SK-N-SH (cell line): ENCODE results near the gene LSP1. TPM values are rescaled to one million over a fixed set of nuclear protein-coding genes. Genes with fewer than 3 reads are reported as not detected.

Experiments
- CTCF ChIA-PET: fragments of 300-600, 350-600 bp; formaldehyde crosslinking; extraction: SDS; loops from one replicate; lab custom pipeline; 2021; lab: Yijun Ruan, JAX
- POLR2A ChIA-PET: fragments of 350-600 bp; sonication (Branson Sonifier 250); formaldehyde crosslinking; extraction: SDS; loops from one replicate; lab custom pipeline; 2020; ENCODE audit warnings: antibody characterized with exemption, inconsistent platforms; lab: Yijun Ruan, JAX
- DNase-seq: peaks from one replicate; pipeline ENCODE4 v3.0.0; 2012
- H2AFZ ChIP-seq: fragments of 200-600 bp; sonication (generic); 2 replicates; pipeline ENCODE4 v1.8.1; 2016; ENCODE audit warnings: antibody characterized with exemption, mild to moderate bottlenecking, low read depth
- H3F3A ChIP-seq: fragments of 200-600 bp; sonication (generic); replicated peaks from 2 replicates; pipeline ENCODE3; 2016; ENCODE audit warnings: antibody characterized with exemption, mild to moderate bottlenecking; ENCODE audit not compliant: insufficient read depth
- H3K27ac ChIP-seq, 2 experiments: fragments of 200-500 bp in 1 of 2; fragments of 200-600 bp in 1 of 2; sonication (Bioruptor generic) in 1 of 2; sonication (generic), shearing (Covaris generic) in 1 of 2; 2 replicates each; pipeline versions ENCODE4 v1.5.1 to v1.6.1; 2014 to 2016; ENCODE audit warnings: low read depth in 2 of 2, inconsistent platforms in 1 of 2, low read length in 1 of 2, mild to moderate bottlenecking in 1 of 2, mixed read lengths in 1 of 2
- H3K27me3 ChIP-seq: fragments of 200-600 bp; sonication (generic), shearing (Covaris generic); 2 replicates; pipeline ENCODE4 v1.6.1; 2016; ENCODE audit warnings: mixed run types; ENCODE audit not compliant: insufficient read depth
- H3K36me3 ChIP-seq, 2 experiments: fragments of 200-500 bp in 1 of 2; fragments of 200-600 bp in 1 of 2; sonication (Bioruptor generic) in 1 of 2; sonication (generic) in 1 of 2; replicated peaks in 1 of 2; 2 replicates each; pipeline versions ENCODE3 to v1.5.1; 2014 to 2016; ENCODE audit warnings: low read length in 1 of 2, mild to moderate bottlenecking in 1 of 2; ENCODE audit not compliant: insufficient read depth in 2 of 2, control insufficient read depth in 1 of 2
- H3K4me1 ChIP-seq, 2 experiments: fragments of 200-500 bp in 1 of 2; fragments of 200-600 bp in 1 of 2; sonication (Bioruptor generic) in 1 of 2; sonication (generic), shearing (Covaris generic) in 1 of 2; 2 replicates each; pipeline versions ENCODE4 v1.5.1 to v1.6.1; 2014 to 2016; ENCODE audit warnings: low read depth in 1 of 2, low read length in 1 of 2, mixed run types in 1 of 2; ENCODE audit not compliant: insufficient read depth in 2 of 2, control insufficient read depth in 1 of 2
- H3K4me2 ChIP-seq: fragments of 200-600 bp; sonication (generic), shearing (Covaris generic); 2 replicates; pipeline ENCODE4 v1.6.1; 2017; ENCODE audit warnings: mixed run types
- H3K4me3 ChIP-seq, 2 experiments: fragments of 200-500 bp in 1 of 2; fragments of 200-600 bp in 1 of 2; sonication (Bioruptor generic) in 1 of 2; sonication (generic), shearing (Covaris generic) in 1 of 2; 2 replicates each; pipeline versions ENCODE4 v1.5.1 to v1.8.1; 2014 to 2016; ENCODE audit warnings: low read depth in 2 of 2, inconsistent platforms in 1 of 2, low read length in 1 of 2, mild to moderate bottlenecking in 1 of 2, mixed read lengths in 1 of 2, moderate library complexity in 1 of 2
- H3K79me2 ChIP-seq: fragments of 200-600 bp; sonication (generic); 2 replicates; pipeline ENCODE4 v1.8.1; 2017; ENCODE audit warnings: mild to moderate bottlenecking; ENCODE audit not compliant: insufficient read depth
- H3K9ac ChIP-seq: fragments of 200-600 bp; sonication (generic); 2 replicates; pipeline ENCODE4 v1.6.1; 2017; ENCODE audit warnings: mixed run types
- H3K9me2 ChIP-seq: fragments of 200-600 bp; sonication (generic); 2 replicates; pipeline ENCODE4 v1.6.1; 2017; ENCODE audit warnings: mixed run types
- H3K9me3 ChIP-seq: fragments of 200-600 bp; sonication (generic); 2 replicates; pipeline ENCODE4 v1.6.1; 2017; ENCODE audit warnings: mixed run types, mild to moderate bottlenecking, moderate library complexity
- H4K20me1 ChIP-seq: fragments of 200-600 bp; sonication (generic); 2 replicates; pipeline ENCODE4 v1.6.1; 2017; ENCODE audit warnings: mild to moderate bottlenecking, mixed run types; ENCODE audit not compliant: insufficient read depth
- ELF1 ChIP-seq: IDR thresholded peaks from 2 replicates; pipeline ENCODE4 v1.4.0; 2012
- EP300 ChIP-seq, 2 experiments: IDR thresholded peaks; 2 replicates each; pipeline versions ENCODE4 v1.4.0 to v1.6.1; 2012; ENCODE audit warnings: borderline replicate concordance in 1 of 2, low read depth in 1 of 2, low read length in 1 of 2
- FOXM1 ChIP-seq: IDR thresholded peaks from 2 replicates; pipeline ENCODE4 v1.4.0; 2012; ENCODE audit warnings: low read depth, mild to moderate bottlenecking
- GATA2 ChIP-seq: sonication (generic); formaldehyde crosslinking; IDR thresholded peaks from 2 replicates; pipeline ENCODE4 v1.5.0; 2020; ENCODE audit warnings: mild to moderate bottlenecking, missing genetic modification reagents
- MEF2A ChIP-seq: IDR thresholded peaks from 2 replicates; pipeline ENCODE4 v1.4.0; 2012; ENCODE audit warnings: low read depth, borderline replicate concordance
- MXI1 ChIP-seq: IDR thresholded peaks from 2 replicates; pipeline ENCODE4 v1.6.1; 2012; ENCODE audit warnings: mild to moderate bottlenecking, low read depth, low read length, improper control_type of control experiment
- NRF1 ChIP-seq: IDR thresholded peaks from 2 replicates; pipeline ENCODE4 v1.6.1; 2012; ENCODE audit warnings: low read depth, mild to moderate bottlenecking, low read length
- TEAD4 ChIP-seq: IDR thresholded peaks from 2 replicates; pipeline ENCODE4 v1.4.0; 2012; ENCODE audit warnings: mild to moderate bottlenecking, borderline replicate concordance; ENCODE audit not compliant: insufficient read depth
- USF1 ChIP-seq: IDR thresholded peaks from 2 replicates; pipeline ENCODE4 v1.4.0; 2012; ENCODE audit warnings: low read depth, borderline replicate concordance
- USF2 ChIP-seq: fragments of 150-350 bp; IDR thresholded peaks from 2 replicates; pipeline ENCODE4 v1.6.1; 2017; ENCODE audit warnings: antibody characterized with exemption, low read length, low read depth, borderline replicate concordance
- WGBS: methylation state at CpG from one replicate; pipeline ENCODE4 v1.1.6; 2017; ENCODE audit warnings: low lambda C conversion rate; 5-methylcytosine and 5-hydroxymethylcytosine counted together
- polyA plus RNA-seq, 3 experiments: library from polyadenylated mRNA; depleted of rRNA; stranded (reverse); fragments of >200 nt; gene quantifications; 2 replicates each; pipeline ENCODE4 v1.2.3, GENCODE V29; 2012
- TF ChIP-seq, protein P1 (sequence below): fragments of 200-600 bp; sonication (generic); IDR thresholded peaks from 2 replicates; pipeline ENCODE4 v1.6.1; 2017; ENCODE audit warnings: antibody characterized with exemption, mild to moderate bottlenecking, moderate library complexity

LSP1 gene
- polyA plus RNA-seq, 1 of the 3 experiments (the other 2 are of a cell fraction): 0.38 TPM

- Histone ChIP-seq H3K4me2 (no peak overlapping the region), H3K27me3 (no peaks in the 10 kb centered on the region), H2AFZ (no peak overlapping the region), H3K9me3 (no peaks in the 10 kb centered on the region), H3K36me3 (no peaks in the 10 kb centered on the region), H3K4me1 (no peaks in the 10 kb centered on the region; a peak in 1 of 4 replicates), H3K27ac (no peak overlapping the region), H3K4me3 (no peak overlapping the region), H3K9ac (no peak overlapping the region), H3K79me2 (no peaks in the 10 kb centered on the region), H4K20me1 (no peaks in the 10 kb centered on the region), H3F3A (no peaks in the 10 kb centered on the region), H3K9me2 (no peaks in the 10 kb centered on the region)
- 76% methylated on average over 13 of the region's 25 CpGs for WGBS
- ChIA-PET CTCF (interaction anchor here (0.7 to 4.1 kb wide), 5 partner anchors 20 to 299 kb away, joined by 3 to 32 read pairs (median 8); no protein-coding TSS in a partner anchor), POLR2A (no interaction called here)
- no peak for DNase-seq
- no peak for TF ChIP-seq GATA2 (CRISPR knock-in tag)
- no peak for TF ChIP-seq MXI1
- TF ChIP-seq ELF1: no peak
These were observed 510 bp upstream of the LSP1 start for GRCh38 chr11:1852271-1852876.

- no peaks in the 10 kb centered on the region for H3K9me3 ChIP-seq
- no peaks in the 10 kb centered on the region for H3K9me2 ChIP-seq
- H3K4me2 ChIP-seq: no peak overlapping the region
- ChIA-PET POLR2A (no interaction called here), CTCF (interaction anchor here (1.1 to 4.1 kb wide), 5 partner anchors 21 to 298 kb away, joined by 5 to 32 read pairs (median 7); no protein-coding TSS in a partner anchor)
- no peak overlapping the region for H3K27ac ChIP-seq
- no peak overlapping the region for H2AFZ ChIP-seq
- no peak for TF ChIP-seq USF2
- no peak for TF ChIP-seq NRF1
- TF ChIP-seq EP300 (IDR thresholded peaks at IDR 0.05; ENCODE audit: borderline replicate concordance in 1 of 2, low read depth in 1 of 2, low read length in 1 of 2): no peak
- TF ChIP-seq TEAD4: no peak
- TF ChIP-seq, protein P1, sequence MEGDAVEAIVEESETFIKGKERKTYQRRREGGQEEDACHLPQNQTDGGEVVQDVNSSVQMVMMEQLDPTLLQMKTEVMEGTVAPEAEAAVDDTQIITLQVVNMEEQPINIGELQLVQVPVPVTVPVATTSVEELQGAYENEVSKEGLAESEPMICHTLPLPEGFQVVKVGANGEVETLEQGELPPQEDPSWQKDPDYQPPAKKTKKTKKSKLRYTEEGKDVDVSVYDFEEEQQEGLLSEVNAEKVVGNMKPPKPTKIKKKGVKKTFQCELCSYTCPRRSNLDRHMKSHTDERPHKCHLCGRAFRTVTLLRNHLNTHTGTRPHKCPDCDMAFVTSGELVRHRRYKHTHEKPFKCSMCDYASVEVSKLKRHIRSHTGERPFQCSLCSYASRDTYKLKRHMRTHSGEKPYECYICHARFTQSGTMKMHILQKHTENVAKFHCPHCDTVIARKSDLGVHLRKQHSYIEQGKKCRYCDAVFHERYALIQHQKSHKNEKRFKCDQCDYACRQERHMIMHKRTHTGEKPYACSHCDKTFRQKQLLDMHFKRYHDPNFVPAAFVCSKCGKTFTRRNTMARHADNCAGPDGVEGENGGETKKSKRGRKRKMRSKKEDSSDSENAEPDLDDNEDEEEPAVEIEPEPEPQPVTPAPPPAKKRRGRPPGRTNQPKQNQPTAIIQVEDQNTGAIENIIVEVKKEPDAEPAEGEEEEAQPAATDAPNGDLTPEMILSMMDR: no peak
- no peak for TF ChIP-seq FOXM1
- no peak for TF ChIP-seq MEF2A
- no peak for TF ChIP-seq USF1
- TF ChIP-seq ELF1: no peak
- H3F3A ChIP-seq: no peaks in the 10 kb centered on the region
- H3K4me3 ChIP-seq: no peak overlapping the region
- no peaks in the 10 kb centered on the region for H4K20me1 ChIP-seq
- 61% methylated on average over 6 of the region's 19 CpGs for WGBS
- H3K79me2 ChIP-seq: no peaks in the 10 kb centered on the region
- H3K27me3 ChIP-seq: no peaks in the 10 kb centered on the region
- H3K4me1 ChIP-seq: no peaks in the 10 kb centered on the region; a peak in 1 of 4 replicates
- DNase-seq: no peak
- H3K9ac ChIP-seq: no peak overlapping the region
- H3K36me3 ChIP-seq: no peaks in the 10 kb centered on the region
These were observed 670 bp downstream of the LSP1 start for GRCh38 chr11:1853376-1854131.
